G401 (cell line): Measurements from ENCODE around the gene NAA80. TPM values are rescaled to one million over a fixed set of nuclear protein-coding genes. Genes with fewer than 3 reads are reported as not detected.
"Not testable (repeated sequence)": the region's sequence is repeated elsewhere in the genome, so short reads cannot be mapped to it uniquely, and the experiment has no call there.

Experiments used
- DNase-seq: peaks from one replicate; pipeline ENCODE4 v3.0.0-alpha.2; 2015; ENCODE audit warnings: low spot score
- in situ Hi-C: cut with HindIII; loops from 2 replicates; pipeline ENCODE4 v1.10.0; 2016; ENCODE audit warnings: low sequenced_read_pairs, mixed read lengths
- total RNA-seq: library from RNA; depleted of rRNA; stranded (reverse); fragments of >200 nt; shearing (Covaris generic); gene quantifications from 2 replicates; pipeline ENCODE4 v1.2.3, GENCODE V29; 2014

NAA80 gene
- total RNA-seq, 1 experiment from 2014 or later: 16.0 TPM

- in situ Hi-C loops: no loop called here
Measured at GRCh38 chr3:50294492-50295403, 4.5 kb downstream of the NAA80 start.

GRCh38 chr3:50294089-50294488, 5.1 kb downstream of the NAA80 start:
- DNase-seq: no peak
- in situ Hi-C loops: no loop called here

More at GRCh38 chr3:50294492-50295403, 4.5 kb downstream of the NAA80 start:
- no peak for DNase-seq

- no peak for DNase-seq
- in situ Hi-C loops: no loop called here
Measured at GRCh38 chr3:50293079-50293801, 6.0 kb downstream of the NAA80 start.

- in situ Hi-C loops: no loop called here
- peak; percentile 98 for DNase-seq
Measured at GRCh38 chr3:50292159-50293078, 6.8 kb downstream of the NAA80 start, which contains the start of gene IFRD2. IFRD2 (minus strand) TSS chr3:50292429; CDS start chr3:50292274, 155 bp downstream.

- no peak for DNase-seq
- in situ Hi-C loops: no loop called here
Measured at GRCh38 chr3:50290161-50290641, 9.0 kb downstream of the NAA80 start.

GRCh38 chr3:50289130-50289529, 10.1 kb downstream of the NAA80 start:
- no peak for DNase-seq
- in situ Hi-C loops: no loop called here

- in situ Hi-C loops: no loop called here
Measured at GRCh38 chr3:50288387-50289007, 10.7 kb downstream of the NAA80 start.

GRCh38 chr3:50287262-50287661, 11.9 kb downstream of the NAA80 start:
- in situ Hi-C loops: no loop called here
- no peak for DNase-seq

More at GRCh38 chr3:50288387-50289007, 10.7 kb downstream of the NAA80 start:
- DNase-seq: no peak

- in situ Hi-C loops: no loop called here
Measured at GRCh38 chr3:50286322-50287227, 12.6 kb downstream of the NAA80 start.

GRCh38 chr3:50284121-50284520, 15.1 kb downstream of the NAA80 start:
- DNase-seq, in situ Hi-C loops: not testable (repeated sequence)

More at GRCh38 chr3:50286322-50287227, 12.6 kb downstream of the NAA80 start:
- DNase-seq: no peak

- in situ Hi-C loops: no loop called here
Measured at GRCh38 chr3:50279255-50280016, 19.8 kb downstream of the NAA80 start.

GRCh38 chr3:50278880-50279224, 20.4 kb downstream of the NAA80 start, which contains the start of gene LSMEM2:
LSMEM2 (plus strand) TSS chr3:50279087; CDS start chr3:50279114, 27 bp downstream.
- no peak for DNase-seq
- in situ Hi-C loops: no loop called here

More at GRCh38 chr3:50279255-50280016, 19.8 kb downstream of the NAA80 start:
- DNase-seq: no peak

GRCh38 chr3:50278123-50278879, 20.9 kb downstream of the NAA80 start:
- in situ Hi-C loops: no loop called here
- no peak for DNase-seq

- in situ Hi-C loops: no loop called here
- no peak for DNase-seq
Measured at GRCh38 chr3:50276762-50277101, 22.5 kb downstream of the NAA80 start.

GRCh38 chr3:50275996-50276761, 23.0 kb downstream of the NAA80 start:
- in situ Hi-C loops: no loop called here
- no peak for DNase-seq
